B cell (primary cell): ENCODE data around the gene NR3C2. TPM values are rescaled to one million over a fixed set of nuclear protein-coding genes. Genes with fewer than 3 reads are reported as not detected.

Source experiments
- ATAC-seq: fragments of 200-7000 bp; cut with Tn5 transposase; one replicate; pipeline ENCODE4 v1.10.0; 2021; ENCODE audit warnings: low read depth, mild to moderate bottlenecking, moderate number of reproducible peaks, moderate library complexity
- CTCF ChIA-PET: fragments of 350-600 bp; sonication (Branson Sonifier 250); formaldehyde crosslinking; loops from one replicate; lab custom pipeline; 2021; ENCODE audit warnings: antibody characterized with exemption, inconsistent platforms; lab: Charles Lee
- POLR2A ChIA-PET: fragments of 350-600 bp; sonication (Branson Sonifier 250); formaldehyde crosslinking; loops from one replicate; lab custom pipeline; 2021; ENCODE audit warnings: antibody characterized with exemption; lab: Charles Lee
- DNase-seq: peaks from one replicate; pipeline ENCODE4 v3.0.0; 2013
- H2AFZ ChIP-seq: 2 replicates; pipeline ENCODE4 v1.6.1; 2012; ENCODE audit warnings: mild to moderate bottlenecking, low read depth, low read length; ENCODE audit not compliant: insufficient read depth, poor library complexity, severe bottlenecking
- H3K27ac ChIP-seq, 2 donors: 1 replicate in 1 of 2; 2 replicates in 1 of 2; pipeline ENCODE4 v1.5.1; 2012 to 2013; ENCODE audit warnings: low read length in 2 of 2, mild to moderate bottlenecking in 2 of 2, moderate library complexity in 1 of 2
- H3K27me3 ChIP-seq, 4 experiments: fragments of 200-600 bp in 1 of 4; sonication (generic) in 1 of 4; replicated peaks in 1 of 4; 1 replicate in 2 of 4; 2 replicates in 2 of 4; pipeline versions ENCODE4 v1.6.1 to v1.7.0; 2013 to 2016; ENCODE audit warnings: low read length in 3 of 4, mild to moderate bottlenecking in 2 of 4, mixed read lengths in 1 of 4, moderate library complexity in 1 of 4; ENCODE audit not compliant: insufficient read depth in 4 of 4, control insufficient read depth in 3 of 4; ENCODE audit errors: control extremely low read depth in 1 of 4
- H3K36me3 ChIP-seq, 2 experiments: replicated peaks in 1 of 2; 1 replicate in 1 of 2; 2 replicates in 1 of 2; pipeline versions ENCODE4 v1.6.1 to v1.7.1; 2013; ENCODE audit warnings: low read length in 1 of 2; ENCODE audit not compliant: insufficient read depth in 2 of 2, control insufficient read depth in 1 of 2; ENCODE audit errors: control extremely low read depth in 1 of 2, extremely low read depth in 1 of 2
- H3K4me1 ChIP-seq, 2 donors: fragments of 200-600 bp in 1 of 2; sonication (generic) in 1 of 2; 1 replicate in 1 of 2; 2 replicates in 1 of 2; pipeline versions ENCODE4 v1.5.1 to v1.6.1; 2013 to 2017; ENCODE audit warnings: low read length in 2 of 2; ENCODE audit not compliant: control insufficient read depth in 2 of 2, insufficient read depth in 2 of 2
- H3K4me2 ChIP-seq: replicated peaks from 2 replicates; pipeline ENCODE3; 2012; ENCODE audit warnings: mild to moderate bottlenecking, low read depth, low read length; ENCODE audit not compliant: poor library complexity, severe bottlenecking
- H3K4me3 ChIP-seq, 5 experiments: fragments of 200-600 bp in 1 of 5; sonication (generic) in 1 of 5; 1 replicate in 3 of 5; 2 replicates in 2 of 5; pipeline versions ENCODE4 v1.5.1 to v1.7.0; 2011 to 2016; ENCODE audit warnings: low read length in 4 of 5, mild to moderate bottlenecking in 4 of 5, low read depth in 2 of 5, control low read depth in 1 of 5, moderate library complexity in 1 of 5; ENCODE audit not compliant: insufficient read depth in 1 of 5; ENCODE audit errors: control extremely low read depth in 1 of 5, extremely low read depth in 1 of 5
- H3K79me2 ChIP-seq: fragments of 200-600 bp; sonication (generic); one replicate; pipeline ENCODE4 v1.6.0; 2016; ENCODE audit warnings: low read length; ENCODE audit not compliant: control insufficient read depth, insufficient read depth
- H3K9ac ChIP-seq: fragments of 200-600 bp; sonication (generic); 2 replicates; pipeline ENCODE4 v1.6.1; 2017; ENCODE audit warnings: mild to moderate bottlenecking, low read length, moderate library complexity
- H3K9me3 ChIP-seq, 3 donors: one replicate each; pipeline versions ENCODE4 v1.6.1 to v1.7.1; 2013; ENCODE audit warnings: low read length in 2 of 3; ENCODE audit not compliant: control insufficient read depth in 2 of 3, insufficient read depth in 1 of 3; ENCODE audit errors: control extremely low read depth in 1 of 3
- H4K20me1 ChIP-seq: 2 replicates; pipeline ENCODE4 v1.6.0; 2012; ENCODE audit warnings: mild to moderate bottlenecking, low read length; ENCODE audit not compliant: insufficient read depth, control insufficient read depth, poor library complexity, severe bottlenecking
- H3K27ac Mint-ChIP-seq: one replicate; pipeline ENCODE4 v1.8.0; 2021; ENCODE audit warnings: mixed read lengths
- H3K27me3 Mint-ChIP-seq: one replicate; pipeline ENCODE4 v1.8.0; 2021; ENCODE audit warnings: mixed read lengths
- H3K4me1 Mint-ChIP-seq: one replicate; pipeline ENCODE4 v1.8.0; 2021; ENCODE audit warnings: mixed read lengths
- H3K4me3 Mint-ChIP-seq: one replicate; pipeline ENCODE4 v1.8.0; 2021; ENCODE audit warnings: mixed read lengths
- H3K9me3 Mint-ChIP-seq: one replicate; pipeline ENCODE4 v1.8.0; 2022; ENCODE audit warnings: mixed read lengths; ENCODE audit not compliant: insufficient read depth
- EZH2 ChIP-seq: IDR thresholded peaks from 2 replicates; pipeline ENCODE4 v1.6.1; 2012; ENCODE audit warnings: borderline replicate concordance, low read depth, mild to moderate bottlenecking, moderate library complexity, low read length; ENCODE audit not compliant: insufficient read depth, poor library complexity, severe bottlenecking
- WGBS: methylation state at CpG from one replicate; pipeline ENCODE4 v1.1.5; 2013; ENCODE audit warnings: missing lambda C conversion rate; ENCODE audit not compliant: insufficient coverage; 5-methylcytosine and 5-hydroxymethylcytosine counted together
- intact Hi-C: fragments of 100-400 bp; cut with micrococcal nuclease; formaldehyde crosslinking; loops from one replicate; pipeline ENCODE4 v1.10.0; 2022
- polyA plus RNA-seq: library from polyadenylated mRNA; depleted of rRNA; stranded (reverse); fragments of >200 nt; gene quantifications from 2 replicates; pipeline ENCODE4 v1.2.3, GENCODE V29; 2012
- total RNA-seq, 2 donors: library from RNA; stranded (reverse); fragments of 120-200 nt in 1 of 2; gene quantifications; 1 replicate in 1 of 2; 2 replicates in 1 of 2; pipeline versions ENCODE4 v1.2.3 to v1.2.4, GENCODE V29; 2013 to 2022
- TF ChIP-seq, protein P1 (sequence below): fragments of 200-600 bp; IDR thresholded peaks from one replicate; pipeline ENCODE4 v1.8.0; 2022; ENCODE audit warnings: antibody characterized with exemption, mild to moderate bottlenecking

Gene NR3C2
- total and polyA plus RNA-seq, 2 donors (not counting 1 experiment from before 2014, with no cell fraction given), result 6.7 to 19.3 TPM

DNA sequence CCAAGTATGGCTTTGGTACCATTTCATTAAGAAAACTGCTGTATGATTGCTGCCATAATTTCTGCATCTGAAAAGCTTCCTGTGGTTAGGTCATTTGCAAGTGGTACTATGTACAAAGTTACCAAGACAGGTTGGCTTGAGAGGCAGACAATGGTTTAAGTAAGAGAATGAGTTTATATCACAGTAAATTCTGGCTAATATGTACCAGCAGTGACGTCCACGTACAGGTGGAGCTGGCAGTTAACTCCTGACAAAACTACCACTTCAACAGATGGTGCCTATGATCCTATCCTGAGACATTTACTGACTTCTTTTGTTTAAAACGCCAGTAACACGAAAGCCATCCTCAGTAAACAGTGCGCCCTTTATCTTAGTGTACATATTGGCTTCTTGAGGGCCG is 198.4 kb downstream of the NR3C2 start:
- TF ChIP-seq, protein P1, sequence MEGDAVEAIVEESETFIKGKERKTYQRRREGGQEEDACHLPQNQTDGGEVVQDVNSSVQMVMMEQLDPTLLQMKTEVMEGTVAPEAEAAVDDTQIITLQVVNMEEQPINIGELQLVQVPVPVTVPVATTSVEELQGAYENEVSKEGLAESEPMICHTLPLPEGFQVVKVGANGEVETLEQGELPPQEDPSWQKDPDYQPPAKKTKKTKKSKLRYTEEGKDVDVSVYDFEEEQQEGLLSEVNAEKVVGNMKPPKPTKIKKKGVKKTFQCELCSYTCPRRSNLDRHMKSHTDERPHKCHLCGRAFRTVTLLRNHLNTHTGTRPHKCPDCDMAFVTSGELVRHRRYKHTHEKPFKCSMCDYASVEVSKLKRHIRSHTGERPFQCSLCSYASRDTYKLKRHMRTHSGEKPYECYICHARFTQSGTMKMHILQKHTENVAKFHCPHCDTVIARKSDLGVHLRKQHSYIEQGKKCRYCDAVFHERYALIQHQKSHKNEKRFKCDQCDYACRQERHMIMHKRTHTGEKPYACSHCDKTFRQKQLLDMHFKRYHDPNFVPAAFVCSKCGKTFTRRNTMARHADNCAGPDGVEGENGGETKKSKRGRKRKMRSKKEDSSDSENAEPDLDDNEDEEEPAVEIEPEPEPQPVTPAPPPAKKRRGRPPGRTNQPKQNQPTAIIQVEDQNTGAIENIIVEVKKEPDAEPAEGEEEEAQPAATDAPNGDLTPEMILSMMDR, result no peak
- no peak for TF ChIP-seq EZH2
- H3K4me3 Mint-ChIP-seq, result no peak overlapping the region
- H3K4me1 Mint-ChIP-seq, result no peaks in the 10 kb centered on the region
- ATAC-seq (no peak), DNase-seq (no peak)
- Histone ChIP-seq H4K20me1 (no peaks in the 10 kb centered on the region), H3K79me2 (no peaks in the 10 kb centered on the region), H3K36me3 (no peaks in the 10 kb centered on the region), H3K27me3 (no peaks in the 10 kb centered on the region), H3K9ac (no peak overlapping the region), H3K4me3 (no peak overlapping the region), H3K27ac (no peak overlapping the region), H2AFZ (no peak overlapping the region), H3K9me3 (no peaks in the 10 kb centered on the region), H3K4me2 (no peak overlapping the region), H3K4me1 (no peaks in the 10 kb centered on the region)
- intact Hi-C loops, result no loop called here
- 100% methylated on average over 2 of the region's 6 CpGs for WGBS
- CTCF ChIA-PET, result no interaction called here
- no peaks in the 10 kb centered on the region for H3K27me3 Mint-ChIP-seq
- POLR2A ChIA-PET, result no interaction called here
- H3K27ac Mint-ChIP-seq, result no peak overlapping the region
- H3K9me3 Mint-ChIP-seq, result no peaks in the 10 kb centered on the region

DNA sequence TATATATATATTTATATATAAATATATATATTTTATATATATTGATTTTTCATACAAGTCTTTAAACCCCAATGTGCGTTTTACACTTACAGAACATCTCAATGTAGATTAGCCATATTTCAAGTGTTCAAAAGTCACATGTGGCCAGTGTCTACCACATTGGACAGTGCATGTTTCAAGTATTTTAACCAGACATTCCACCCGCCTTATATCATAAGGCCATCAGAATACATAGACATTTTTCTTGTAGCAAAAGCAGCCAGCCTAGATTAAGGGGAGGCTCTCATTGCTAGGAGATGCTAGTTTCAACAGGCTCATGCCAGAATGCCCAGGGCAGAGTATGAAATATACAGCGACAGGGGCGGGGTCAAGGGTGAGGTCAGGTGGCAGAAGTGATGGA is 202.0 kb downstream of the NR3C2 start:
- Mint-ChIP-seq H3K27ac (no peak overlapping the region), H3K4me3 (no peak overlapping the region), H3K27me3 (no peaks in the 10 kb centered on the region), H3K4me1 (no peaks in the 10 kb centered on the region), H3K9me3 (no peaks in the 10 kb centered on the region)
- no peak for ATAC-seq
- TF ChIP-seq EZH2, result no peak
- TF ChIP-seq, protein P1, result no peak
- Histone ChIP-seq H3K4me1 (no peaks in the 10 kb centered on the region), H3K9me3 (no peaks in the 10 kb centered on the region), H3K27me3 (no peaks in the 10 kb centered on the region), H2AFZ (no peak overlapping the region), H3K9ac (no peak overlapping the region), H4K20me1 (no peaks in the 10 kb centered on the region), H3K4me2 (no peak overlapping the region), H3K79me2 (no peaks in the 10 kb centered on the region), H3K36me3 (no peaks in the 10 kb centered on the region), H3K27ac (no peak overlapping the region), H3K4me3 (no peak overlapping the region)
- POLR2A ChIA-PET, result no interaction called here
- 100% methylated on average over 1 of the region's 4 CpGs for WGBS
- DNase-seq, result no peak
- intact Hi-C loops, result no loop called here
- CTCF ChIA-PET, result no interaction called here
